ENCODE measurements around the gene SMARCD2.

GRCh38 chr17:63824362-63824761 is 18.1 kb downstream of the SMARCD2 start:
- TF ChIP-seq CTCF (IDR thresholded peaks at IDR 0.05; ENCODE audit: low read depth, low read length) (no peak), POLR2A (IDR thresholded peaks at IDR 0.05; ENCODE audit: extremely low read depth, insufficient read length) (no peak), MYC (IDR thresholded peaks at IDR 0.05; ENCODE audit: low read depth, low read length) (no peak), MAX (IDR thresholded peaks at IDR 0.05; ENCODE audit: low read depth, low read length) (no peak)

Measured in NB4 (cell line).